Lung (tissue), 12 donors: ENCODE data around the gene FNIP2. TPM values are rescaled to one million over a fixed set of nuclear protein-coding genes. Genes with fewer than 3 reads are reported as not detected.
A peak's percentile ranks its signal among the peaks of the same experiment; 100 is the strongest.

Experiments
- ATAC-seq: fragments of 200-7000 bp; cut with Tn5 transposase; one replicate; pipeline ENCODE4 v1.9.1; 2020; ENCODE audit warnings: moderate number of reproducible peaks; ENCODE audit not compliant: insufficient read depth, low FRiP score
- DNase-seq, 3 donors: peaks; one replicate each; pipeline ENCODE4 v3.0.0-alpha.2; 2013 to 2017
- H3K27ac ChIP-seq, 2 donors: one replicate each; pipeline ENCODE4 v1.5.1; 2013; ENCODE audit warnings: mild to moderate bottlenecking in 2 of 2, moderate library complexity in 2 of 2, control low read depth in 1 of 2, inconsistent platforms in 1 of 2, low read depth in 1 of 2, low read length in 1 of 2
- H3K27me3 ChIP-seq, 3 donors: one replicate each; pipeline ENCODE4 v1.5.1; 2013; ENCODE audit warnings: low read length in 2 of 3; ENCODE audit not compliant: control insufficient read depth in 3 of 3, insufficient read depth in 3 of 3
- H3K36me3 ChIP-seq, 4 donors: one replicate each; pipeline ENCODE4 v1.5.1; 2013; ENCODE audit warnings: low read length in 4 of 4, mild to moderate bottlenecking in 1 of 4, moderate library complexity in 1 of 4; ENCODE audit not compliant: control insufficient read depth in 4 of 4, insufficient read depth in 4 of 4
- H3K4me1 ChIP-seq, 5 donors: one replicate each; pipeline ENCODE4 v1.5.1; 2013; ENCODE audit warnings: low read length in 5 of 5, mild to moderate bottlenecking in 2 of 5, moderate library complexity in 1 of 5; ENCODE audit not compliant: control insufficient read depth in 5 of 5, insufficient read depth in 5 of 5
- H3K4me3 ChIP-seq: one replicate; pipeline ENCODE4 v1.5.1; 2013; ENCODE audit warnings: mild to moderate bottlenecking, control low read depth, moderate library complexity
- H3K9ac ChIP-seq, 2 donors: one replicate each; pipeline ENCODE4 v1.5.1; 2013; ENCODE audit warnings: low read length in 2 of 2, control low read depth in 1 of 2; ENCODE audit not compliant: insufficient read depth in 1 of 2
- H3K9me3 ChIP-seq, 4 donors: one replicate each; pipeline ENCODE4 v1.5.1; 2013; ENCODE audit warnings: low read length in 3 of 4, mild to moderate bottlenecking in 1 of 4, moderate library complexity in 1 of 4; ENCODE audit not compliant: control insufficient read depth in 4 of 4, insufficient read depth in 3 of 4
- WGBS, 2 donors: extraction: QIAGEN DNeasy Blood & Tissue Kit; methylation state at CpG; one replicate each; pipeline ENCODE4 v1.1.7; 2013; 5-methylcytosine and 5-hydroxymethylcytosine counted together
- polyA plus RNA-seq, 2 donors: library from polyadenylated mRNA; stranded (reverse); fragments of 200-250 nt; gene quantifications; one replicate each; pipeline ENCODE4 v1.2.1, GENCODE V29; 2013
- total RNA-seq, 2 donors: library from RNA; depleted of rRNA in 1 of 2; stranded (reverse); fragments of >200 nt in 1 of 2; gene quantifications; one replicate each; pipeline ENCODE4 v1.2.1, GENCODE V29; 2014 to 2021
- TF ChIP-seq, protein P1 (sequence below): IDR thresholded peaks from 2 replicates; pipeline ENCODE4 v1.5.1; 2012; ENCODE audit warnings: mild to moderate bottlenecking; ENCODE audit errors: control extremely low read depth, extremely low read depth
- donor health status: control.
- donor health status: control.
- donor health status: Bipolar disorder and iron deficiency.
- donor health status: healthy.
- donor health status: DM: yes; HTN: yes; CAD: no.

The FNIP2 gene
- total and polyA plus RNA-seq, 4 donors: 12.1 to 150 (median 44.6) TPM

DNA sequence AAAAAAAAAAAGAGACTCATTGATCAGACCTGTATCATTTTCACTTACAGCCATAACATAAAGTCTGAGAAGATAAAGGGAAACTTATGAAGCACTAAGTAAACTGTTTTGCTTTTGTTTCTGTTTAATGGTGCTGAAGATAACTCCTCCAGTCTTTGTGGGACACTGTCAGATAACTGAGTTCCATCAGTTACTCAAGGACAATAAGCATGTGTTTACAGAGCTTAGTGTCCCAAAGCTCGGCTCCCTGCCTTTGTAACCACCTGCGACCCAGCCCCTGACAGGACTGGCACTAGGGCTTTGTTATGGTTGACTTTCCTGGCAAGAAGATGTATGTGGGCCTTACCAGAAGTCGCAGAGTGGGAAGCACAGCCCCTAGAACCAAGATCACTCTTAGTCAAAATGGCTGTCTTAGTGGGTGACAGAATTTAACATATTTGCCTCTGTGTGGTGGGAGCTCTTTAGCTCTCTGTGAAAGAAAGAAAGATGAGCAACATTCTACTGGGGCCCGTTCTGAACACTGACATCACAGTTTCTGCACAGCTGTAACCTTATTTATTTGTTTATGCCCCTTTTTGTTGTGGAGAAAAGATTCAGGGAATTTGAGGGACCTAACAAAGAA is 68.1 kb downstream of the FNIP2 start:
- Histone ChIP-seq H3K9me3 (no peaks in the 10 kb centered on the region), H3K4me1 (peaks cover 0 to 8% (median 4%) of the 10 kb centered on the region in 5 donors), H3K4me3 (no peak overlapping the region), H3K27ac (peak overlapping the region in 1 of 2 donors; percentile 58), H3K27me3 (no peaks in the 10 kb centered on the region), H3K36me3 (peaks cover 5 to 20% (median 13%) of the 10 kb centered on the region in 4 donors), H3K9ac (no peak overlapping the region)
- 83 to 91% methylated on average over 4 of the region's 4 CpGs for WGBS, 2 donors
- TF ChIP-seq, protein P1, sequence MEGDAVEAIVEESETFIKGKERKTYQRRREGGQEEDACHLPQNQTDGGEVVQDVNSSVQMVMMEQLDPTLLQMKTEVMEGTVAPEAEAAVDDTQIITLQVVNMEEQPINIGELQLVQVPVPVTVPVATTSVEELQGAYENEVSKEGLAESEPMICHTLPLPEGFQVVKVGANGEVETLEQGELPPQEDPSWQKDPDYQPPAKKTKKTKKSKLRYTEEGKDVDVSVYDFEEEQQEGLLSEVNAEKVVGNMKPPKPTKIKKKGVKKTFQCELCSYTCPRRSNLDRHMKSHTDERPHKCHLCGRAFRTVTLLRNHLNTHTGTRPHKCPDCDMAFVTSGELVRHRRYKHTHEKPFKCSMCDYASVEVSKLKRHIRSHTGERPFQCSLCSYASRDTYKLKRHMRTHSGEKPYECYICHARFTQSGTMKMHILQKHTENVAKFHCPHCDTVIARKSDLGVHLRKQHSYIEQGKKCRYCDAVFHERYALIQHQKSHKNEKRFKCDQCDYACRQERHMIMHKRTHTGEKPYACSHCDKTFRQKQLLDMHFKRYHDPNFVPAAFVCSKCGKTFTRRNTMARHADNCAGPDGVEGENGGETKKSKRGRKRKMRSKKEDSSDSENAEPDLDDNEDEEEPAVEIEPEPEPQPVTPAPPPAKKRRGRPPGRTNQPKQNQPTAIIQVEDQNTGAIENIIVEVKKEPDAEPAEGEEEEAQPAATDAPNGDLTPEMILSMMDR: no peak
- ATAC-seq (no peak), DNase-seq (no peak)

DNA sequence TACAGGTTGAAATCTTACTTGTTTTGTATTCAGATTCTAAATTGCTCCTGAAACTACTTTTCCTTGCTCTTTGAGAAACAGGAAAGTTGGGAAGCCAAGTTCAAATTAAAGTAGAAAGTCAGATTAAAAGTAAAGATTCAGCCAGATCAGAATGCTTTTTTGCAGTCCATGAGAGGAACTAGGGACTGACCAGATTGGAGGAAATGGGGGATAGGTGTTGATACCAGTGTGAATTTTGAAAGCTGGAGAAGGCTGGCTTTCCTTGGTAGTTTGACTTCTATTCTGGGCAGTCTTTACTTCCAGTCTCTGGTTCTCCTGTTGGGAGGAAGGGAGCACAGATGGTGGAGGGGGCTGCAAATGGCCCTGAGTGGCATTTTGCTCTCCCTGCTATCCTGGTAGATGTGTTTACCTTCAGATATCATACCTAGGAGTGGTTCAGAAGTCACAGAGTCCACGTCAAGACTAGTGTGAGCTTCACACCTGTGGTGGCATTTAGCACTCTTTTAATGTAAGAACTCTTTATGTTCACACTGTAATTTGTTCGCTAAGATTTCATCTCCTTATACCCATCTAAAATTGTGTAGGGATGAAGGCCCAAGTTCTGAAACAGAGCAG is 68.8 kb downstream of the FNIP2 start:
- H3K36me3 ChIP-seq: peaks cover 5 to 18% (median 11%) of the 10 kb centered on the region in 4 donors
- no peak overlapping the region for H3K9ac ChIP-seq
- no peak overlapping the region for H3K4me3 ChIP-seq
- no peaks in the 10 kb centered on the region for H3K27me3 ChIP-seq
- WGBS, 2 donors: 92 to 93% methylated on average over 2 of the region's 2 CpGs
- no peaks in the 10 kb centered on the region for H3K9me3 ChIP-seq
- H3K27ac ChIP-seq: no peak overlapping the region
- H3K4me1 ChIP-seq: peaks cover 0 to 8% (median 4%) of the 10 kb centered on the region in 5 donors
- ATAC-seq (no peak), DNase-seq (no peak)
- TF ChIP-seq, protein P1: no peak

DNA sequence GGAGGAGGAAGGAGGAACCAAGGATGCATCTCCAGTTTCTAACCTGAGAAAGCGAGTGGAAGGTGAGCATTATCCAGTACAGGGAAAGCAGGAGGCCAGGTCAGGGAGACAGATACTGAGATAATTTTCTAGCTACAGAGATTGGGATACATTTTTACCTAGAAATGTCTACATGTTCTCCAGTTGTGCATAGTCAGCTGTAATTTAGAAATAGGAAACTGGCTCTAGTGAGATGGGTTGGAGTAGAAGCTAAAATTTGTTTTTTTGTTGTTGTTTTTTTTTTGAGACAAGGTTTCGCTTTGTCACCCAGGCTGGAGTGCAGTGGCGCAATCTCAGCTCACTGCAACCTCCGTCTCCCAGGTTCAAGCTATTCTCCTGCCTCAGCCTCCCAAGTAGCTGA is 71.3 kb downstream of the FNIP2 start:
- Histone ChIP-seq H3K4me3 (no peak overlapping the region), H3K4me1 (peaks cover 0 to 3% (median 0%) of the 10 kb centered on the region in 5 donors), H3K9ac (no peak overlapping the region), H3K27ac (peak overlapping the region in 1 of 2 donors; percentile 61), H3K36me3 (peaks cover 7 to 17% (median 12%) of the 10 kb centered on the region in 4 donors), H3K9me3 (no peaks in the 10 kb centered on the region), H3K27me3 (no peaks in the 10 kb centered on the region)
- 95 to 98% methylated on average over 4 of the region's 4 CpGs for WGBS, 2 donors
- ATAC-seq (no peak), DNase-seq (no peak)
- TF ChIP-seq, protein P1: no peak
